GM21447 (cell line): ENCODE measurements around the gene EVA1C.
"Not testable (repeated sequence)": the region's sequence is repeated elsewhere in the genome, so short reads cannot be mapped to it uniquely, and the experiment has no call there.

Experiments used
- ATAC-seq: cut with Tn5 transposase; IDR thresholded peaks from one replicate; pipeline ENCODE4 v1.9.1; 2021; ENCODE audit not compliant: unreplicated experiment

Gene EVA1C

DNA sequence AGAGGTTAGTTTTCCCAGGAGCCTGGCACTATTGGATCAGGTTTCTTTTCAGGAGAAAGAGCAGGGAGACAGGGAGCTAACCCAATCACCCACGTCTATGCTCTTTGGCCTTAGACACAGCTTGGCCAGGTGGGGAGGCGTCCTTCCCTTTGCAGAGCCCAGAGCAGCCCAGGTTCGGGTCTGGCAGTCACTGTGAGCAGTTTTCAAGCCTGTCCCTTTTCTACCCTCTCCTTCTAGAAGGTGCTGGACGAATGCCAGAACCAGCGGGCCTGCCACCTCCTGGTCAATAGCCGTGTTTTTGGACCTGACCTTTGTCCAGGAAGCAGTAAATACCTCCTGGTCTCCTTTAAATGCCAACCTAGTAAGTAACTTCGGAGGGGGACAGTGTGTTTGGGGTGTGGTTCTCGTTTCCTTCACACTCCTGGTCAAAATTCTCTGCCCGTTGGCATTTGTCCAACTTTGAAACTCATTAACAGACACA is 44.9 kb downstream of the EVA1C start:
- no peak for ATAC-seq

DNA sequence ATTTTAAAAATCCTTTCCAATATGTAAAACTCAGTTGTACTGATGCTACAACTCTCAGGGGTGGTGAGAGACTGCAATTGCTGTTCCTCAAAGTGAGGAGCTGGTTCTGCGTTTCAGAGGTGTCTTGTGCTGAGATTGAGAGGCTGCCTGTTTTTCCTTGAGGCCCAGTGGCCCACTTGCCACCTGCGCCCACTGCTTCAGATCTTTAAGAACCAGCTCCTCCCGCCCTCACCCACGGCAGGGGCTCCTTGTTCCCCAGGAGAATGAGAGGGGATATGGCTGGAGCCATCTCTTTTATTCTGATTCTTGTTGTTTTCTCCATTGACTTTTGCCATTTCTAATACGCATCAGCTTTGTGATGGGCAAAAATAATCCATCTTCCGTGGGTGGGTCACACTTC is 45.5 kb downstream of the EVA1C start:
- ATAC-seq: no peak

DNA sequence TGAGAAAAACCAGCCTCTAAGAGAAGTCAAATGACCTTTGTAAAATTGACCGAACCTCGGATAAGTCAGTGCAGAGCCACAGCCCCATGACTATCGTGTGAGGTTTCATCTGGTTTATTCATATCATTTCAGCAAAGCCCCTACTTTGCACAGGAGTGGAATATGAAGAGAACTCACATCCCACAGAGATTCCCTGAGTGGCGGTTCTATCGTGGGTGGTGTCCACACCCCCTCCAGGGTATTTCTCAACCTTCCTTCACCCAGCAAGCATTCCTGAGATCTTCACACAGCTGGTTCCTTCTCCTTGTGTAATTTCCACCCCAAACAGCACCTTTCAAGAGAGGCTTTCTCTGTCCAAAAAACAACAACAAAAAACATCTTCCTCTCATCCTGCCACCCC is 47.5 kb downstream of the EVA1C start:
- ATAC-seq: no peak

DNA sequence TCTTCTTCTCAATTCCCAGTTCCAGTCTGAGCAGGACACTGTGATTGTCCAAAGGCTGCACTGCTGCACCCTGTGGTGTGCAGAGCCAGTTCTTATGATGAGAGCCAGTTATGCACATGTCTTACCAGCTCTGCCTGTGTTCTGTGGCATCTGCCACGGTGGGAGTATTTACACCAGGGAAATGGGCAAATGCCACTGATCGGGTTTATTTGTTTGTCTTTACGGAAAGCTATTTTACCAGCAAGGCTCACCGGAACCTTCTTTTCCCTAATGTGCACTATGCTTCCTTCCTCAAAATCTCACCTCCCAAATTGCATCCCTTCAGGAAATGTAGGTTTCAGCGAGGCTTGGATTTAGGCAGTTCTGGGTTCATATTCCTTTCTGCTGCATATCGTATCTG is 49.0 kb downstream of the EVA1C start:
- no peak for ATAC-seq

DNA sequence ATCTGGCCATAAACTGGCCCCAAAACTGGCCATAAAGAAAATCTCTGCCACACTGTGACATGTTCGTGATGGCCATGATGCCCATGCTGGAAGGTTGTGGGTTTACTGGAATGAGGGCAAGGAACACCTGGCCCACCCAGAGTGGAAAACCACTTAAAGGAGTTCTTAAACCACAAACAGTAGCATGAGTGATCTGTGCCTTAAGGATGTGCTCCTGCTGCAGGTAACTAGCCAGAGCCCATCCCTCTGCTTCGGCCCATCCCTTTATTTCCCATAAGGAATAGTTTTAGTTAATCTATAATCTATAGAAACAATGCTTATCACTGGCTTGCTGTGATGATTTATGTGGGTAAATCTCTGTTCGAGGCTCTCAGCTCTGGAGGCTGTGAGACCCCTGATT is 50.1 kb downstream of the EVA1C start:
- not testable (repeated sequence) for ATAC-seq

DNA sequence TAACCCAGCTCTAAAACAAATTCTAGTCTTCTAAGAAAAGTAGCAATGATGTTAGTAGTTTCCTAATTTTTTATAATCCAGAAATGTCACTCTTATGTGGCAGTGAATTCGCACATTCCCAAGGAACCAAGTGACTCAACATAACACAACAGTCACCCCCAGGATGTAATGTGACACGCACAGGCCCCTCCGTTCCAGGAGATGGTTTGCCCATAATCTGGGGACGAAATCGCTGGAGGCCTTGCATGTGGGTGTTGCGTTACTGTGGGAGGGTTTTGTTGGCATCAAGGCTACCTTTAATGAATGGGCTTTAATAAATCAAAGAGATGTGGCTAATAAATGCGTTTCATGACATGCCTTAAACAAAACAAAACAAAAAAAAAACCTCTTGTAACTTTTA is 50.9 kb downstream of the EVA1C start:
- no peak for ATAC-seq

DNA sequence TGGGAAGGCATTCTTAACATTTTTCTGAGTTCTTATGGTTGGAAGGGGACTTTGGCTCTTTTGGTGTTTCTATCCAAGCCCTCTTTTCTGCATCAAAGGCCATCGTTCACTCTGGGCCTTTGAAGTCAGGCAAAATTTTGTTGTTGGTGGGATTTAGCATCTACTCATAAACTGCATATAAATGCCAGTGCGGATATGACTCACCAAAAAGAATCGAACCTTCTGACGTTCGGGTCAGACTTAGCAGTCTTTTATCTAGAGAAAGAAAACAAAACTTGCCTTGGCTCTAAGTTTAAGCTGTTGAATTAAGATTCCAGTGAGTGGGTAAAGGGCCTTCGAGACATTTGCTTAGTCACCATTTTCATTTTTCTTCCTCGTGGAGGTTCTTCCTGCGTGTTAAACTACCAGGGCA is 51.4 kb downstream of the EVA1C start:
- ATAC-seq: no peak

DNA sequence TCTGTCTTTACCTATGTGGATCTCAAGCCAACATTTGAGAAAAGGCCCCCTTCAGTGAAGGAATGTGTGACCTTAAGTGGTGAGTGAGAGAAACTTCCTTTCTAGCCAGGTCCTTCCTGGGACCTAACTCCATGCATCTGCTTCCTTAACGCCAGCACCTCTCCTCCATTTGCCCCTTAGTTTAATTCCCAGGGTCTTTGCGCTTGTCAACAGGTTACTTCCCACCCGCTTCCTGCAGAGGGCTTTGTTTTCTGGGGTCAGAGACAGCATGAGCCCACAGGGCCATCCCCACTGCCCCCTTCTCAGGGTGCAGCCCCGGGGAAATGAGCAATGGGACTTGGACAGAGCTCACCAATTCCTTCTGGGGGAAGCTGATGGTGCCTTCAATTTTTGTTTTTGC is 54.8 kb downstream of the EVA1C start:
- no peak for ATAC-seq

DNA sequence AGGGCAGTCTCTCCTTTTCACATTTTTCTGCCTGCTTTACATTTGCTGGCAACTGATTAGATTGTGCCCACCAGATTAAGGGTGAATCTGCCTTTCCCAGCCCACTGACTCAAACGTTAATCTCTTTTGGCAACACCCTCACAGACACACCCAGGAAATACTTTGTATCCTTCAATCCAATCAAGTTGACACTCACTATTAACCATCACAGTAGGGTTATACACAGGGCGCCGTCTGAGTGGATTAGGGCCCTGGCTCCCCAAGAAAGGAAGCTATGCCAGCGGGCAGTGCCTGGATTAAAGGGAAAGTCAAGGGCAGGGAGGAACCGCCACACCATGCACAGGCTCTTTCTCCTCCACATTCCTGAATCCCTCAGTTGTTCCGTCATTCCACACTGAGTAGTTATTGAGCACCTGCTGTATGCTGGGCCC is 56.2 kb downstream of the EVA1C start:
- no peak for ATAC-seq

DNA sequence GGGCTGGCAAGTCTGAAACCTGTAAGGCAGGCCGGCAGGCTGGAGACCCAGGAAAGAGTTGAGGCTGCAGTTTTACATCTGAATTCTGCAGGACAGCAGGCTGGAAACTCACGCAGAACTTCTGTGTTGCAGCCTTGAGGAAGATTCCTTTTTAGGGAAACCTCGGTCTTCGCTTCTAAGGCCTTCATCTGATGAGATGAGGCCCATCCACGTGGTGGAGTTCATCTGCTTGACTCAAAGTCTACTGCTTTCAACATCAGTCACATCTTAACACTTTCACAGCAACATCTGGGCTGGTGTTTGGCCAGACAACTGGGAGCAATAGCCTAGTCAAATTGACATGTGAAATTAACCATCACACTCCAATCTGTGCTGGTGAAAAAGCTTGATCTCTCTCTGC is 57.1 kb downstream of the EVA1C start:
- no peak for ATAC-seq

DNA sequence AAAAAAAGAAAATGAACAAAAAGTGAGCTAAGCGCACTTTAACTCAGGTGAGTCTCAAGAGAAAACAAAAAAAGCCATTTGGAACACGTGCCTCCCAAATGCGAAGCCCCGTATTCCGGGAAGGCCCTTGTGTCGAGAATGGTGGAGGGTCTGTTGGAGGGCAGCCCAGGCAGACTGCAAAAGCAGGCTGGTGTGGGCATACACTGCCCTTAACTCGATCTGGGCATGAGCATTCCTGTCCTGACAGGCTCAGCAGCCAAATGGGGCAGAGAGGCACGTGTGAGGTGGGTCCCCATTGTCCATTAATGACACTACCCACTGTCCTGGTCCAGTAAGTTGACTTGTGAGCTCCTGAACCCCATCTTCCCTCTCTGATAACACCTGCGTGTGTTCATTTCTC is 57.7 kb downstream of the EVA1C start:
- no peak for ATAC-seq

DNA sequence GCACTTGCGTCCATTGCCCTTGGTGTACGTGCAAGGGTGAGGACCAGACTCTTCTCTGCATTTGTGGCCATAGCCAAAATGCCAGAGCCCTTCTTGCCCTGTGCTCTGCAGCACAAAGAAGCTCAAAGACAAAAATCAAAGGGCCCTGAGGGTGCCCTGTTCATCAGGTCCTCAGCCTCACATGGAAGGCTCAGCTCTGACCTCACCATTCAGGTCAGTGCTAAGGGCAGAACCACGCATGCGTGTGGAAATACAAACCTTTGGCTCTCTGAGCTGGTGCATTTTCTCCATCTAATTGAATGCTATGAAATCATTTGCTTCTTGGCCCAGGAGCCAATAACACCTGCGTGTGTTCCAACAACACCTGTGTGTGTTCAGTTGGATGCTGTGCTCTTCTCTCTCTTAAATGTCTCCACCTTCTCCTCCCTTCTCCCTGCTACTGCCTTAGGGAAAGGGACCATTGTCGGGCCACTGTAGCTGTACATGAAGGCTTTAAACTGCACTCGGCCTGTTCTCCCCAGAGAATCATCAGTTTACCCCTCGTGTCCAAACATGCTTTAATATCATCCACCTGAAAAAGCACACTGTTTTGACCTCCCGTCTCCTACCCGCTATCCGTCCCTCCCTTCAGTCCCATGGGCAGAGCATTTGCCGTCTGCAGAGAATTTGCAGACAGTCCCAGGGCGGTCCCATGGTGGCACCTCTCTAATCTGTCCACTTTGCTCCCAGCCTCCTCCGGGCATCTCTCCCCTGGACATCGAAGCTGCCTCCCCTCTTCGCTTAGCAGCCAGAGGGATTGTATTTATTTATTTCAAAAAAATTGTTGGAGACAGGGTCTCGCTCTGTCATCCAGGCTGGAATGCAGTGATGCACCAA is 60.6 kb downstream of the EVA1C start:
- ATAC-seq: no peak

DNA sequence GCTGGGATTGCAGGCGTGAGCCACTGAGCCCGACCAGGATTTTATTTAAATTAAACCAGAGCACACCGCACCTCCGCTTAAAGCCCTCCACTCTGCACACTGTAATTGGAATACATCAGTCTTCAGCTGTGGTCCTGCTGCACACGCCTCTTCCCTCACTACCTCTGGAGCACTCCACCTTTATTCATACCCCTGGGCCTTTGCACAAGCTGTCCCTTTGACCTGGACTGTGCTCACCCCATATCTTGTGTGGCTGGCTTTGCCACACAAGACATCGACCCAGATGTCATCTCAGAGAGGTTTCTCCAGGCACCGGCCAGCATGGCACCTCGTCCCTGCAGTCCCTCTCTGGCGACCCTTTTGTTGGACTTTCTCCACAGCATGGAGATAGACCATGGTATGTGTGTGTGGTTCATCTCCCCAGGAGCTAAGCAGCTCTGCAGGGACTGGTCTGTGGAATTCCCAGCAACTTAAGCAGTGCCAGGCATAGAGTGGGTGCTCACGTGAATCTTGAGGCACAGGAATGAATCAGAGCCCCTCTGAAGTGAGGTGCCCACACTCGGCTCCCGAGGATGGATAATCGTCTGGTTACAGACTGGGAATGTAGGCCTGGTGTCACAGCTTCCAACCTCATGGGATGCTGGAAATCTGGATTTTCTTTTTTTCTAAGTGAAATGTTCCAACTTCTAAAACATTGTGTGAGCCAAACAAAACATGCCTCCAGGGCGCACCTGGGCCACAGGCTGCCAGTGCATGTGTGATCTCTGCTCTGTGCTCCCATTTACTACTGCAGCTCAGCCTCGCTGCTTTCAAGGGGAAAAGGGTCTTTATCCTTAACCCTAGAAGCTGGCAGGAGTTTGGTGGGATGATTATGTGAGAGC is 61.9 kb downstream of the EVA1C start:
- ATAC-seq: no peak

DNA sequence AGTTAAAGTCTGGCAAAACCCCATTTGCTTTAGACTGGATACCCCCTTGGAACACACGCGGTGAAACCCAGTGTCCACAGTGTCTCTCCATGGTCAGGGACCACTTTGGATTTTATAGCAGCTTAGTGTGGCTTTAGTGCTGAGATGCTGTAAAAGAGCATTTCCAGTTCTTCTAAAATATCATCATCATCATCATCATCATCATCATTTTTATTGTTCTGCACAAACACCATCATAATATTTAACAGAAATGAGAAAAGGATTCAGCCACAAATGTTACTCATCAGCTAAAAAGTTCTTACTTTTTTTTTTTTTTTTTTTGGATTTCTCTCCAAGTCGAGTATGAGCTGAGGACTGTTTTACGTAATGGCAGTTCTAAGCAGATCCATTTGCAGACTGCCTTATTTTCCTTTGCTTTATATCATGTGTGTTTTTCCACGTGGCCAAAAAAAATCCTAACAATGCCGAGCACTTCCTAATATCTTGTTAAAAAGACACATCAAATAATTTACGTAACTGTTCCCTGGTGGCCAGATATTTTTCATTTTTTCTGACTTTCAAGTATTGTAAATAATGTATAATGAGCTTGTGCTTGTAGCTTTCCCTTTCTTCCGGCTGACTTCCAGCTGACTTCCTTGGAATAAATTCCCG is 62.8 kb downstream of the EVA1C start:
- ATAC-seq: no peak

DNA sequence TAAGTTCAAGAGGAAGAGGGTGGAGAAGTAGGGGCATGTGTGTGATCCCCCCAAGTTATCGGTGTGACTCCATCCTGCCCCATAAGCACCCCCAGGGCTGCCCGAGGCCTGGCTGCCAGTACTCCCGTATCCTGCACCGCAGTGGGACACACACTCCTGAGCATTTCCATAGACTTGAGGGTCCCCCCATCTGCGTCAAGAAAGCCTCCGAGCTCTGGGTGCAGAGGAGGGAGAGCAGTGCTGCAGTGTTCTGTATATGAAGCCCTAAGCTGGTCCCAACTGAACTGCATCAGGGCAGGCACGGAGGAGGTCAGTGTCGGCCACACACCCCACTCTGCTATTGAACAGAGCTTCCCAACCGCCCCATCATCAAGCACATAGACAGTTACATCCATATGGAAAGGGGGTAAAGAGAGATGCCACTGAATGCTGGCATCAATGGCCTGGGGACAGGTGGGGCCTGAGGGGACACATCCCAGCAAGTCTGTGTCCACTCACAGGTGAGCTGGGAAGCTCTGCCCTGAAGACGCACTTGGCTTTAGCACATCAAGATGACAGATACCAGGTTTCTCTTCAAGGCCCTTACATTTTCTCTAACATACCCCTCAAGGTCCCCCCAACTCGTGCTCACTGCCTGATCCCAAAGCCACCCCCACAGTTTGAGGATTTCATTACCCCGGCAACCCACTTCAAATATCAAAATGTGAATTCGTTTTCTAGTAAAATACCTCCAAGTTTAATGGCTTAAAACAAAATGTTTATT is 64.3 kb downstream of the EVA1C start:
- ATAC-seq: no peak

DNA sequence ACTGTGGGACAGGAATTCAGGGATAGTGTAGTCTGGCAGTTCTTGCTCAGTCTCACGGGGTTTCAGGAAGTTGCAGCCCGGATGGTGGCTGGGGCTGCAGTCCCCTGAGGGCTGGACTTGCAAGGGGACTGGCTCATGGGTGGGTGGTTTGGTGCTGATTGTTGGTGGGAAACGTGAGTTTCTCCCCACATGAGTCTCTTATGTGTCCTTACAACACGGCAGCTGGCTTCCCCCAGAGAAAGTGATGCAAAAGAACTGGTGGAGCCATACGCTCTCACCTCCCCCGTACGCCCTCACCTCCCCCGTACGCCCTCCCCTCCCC is 64.9 kb downstream of the EVA1C start:
- no peak for ATAC-seq

DNA sequence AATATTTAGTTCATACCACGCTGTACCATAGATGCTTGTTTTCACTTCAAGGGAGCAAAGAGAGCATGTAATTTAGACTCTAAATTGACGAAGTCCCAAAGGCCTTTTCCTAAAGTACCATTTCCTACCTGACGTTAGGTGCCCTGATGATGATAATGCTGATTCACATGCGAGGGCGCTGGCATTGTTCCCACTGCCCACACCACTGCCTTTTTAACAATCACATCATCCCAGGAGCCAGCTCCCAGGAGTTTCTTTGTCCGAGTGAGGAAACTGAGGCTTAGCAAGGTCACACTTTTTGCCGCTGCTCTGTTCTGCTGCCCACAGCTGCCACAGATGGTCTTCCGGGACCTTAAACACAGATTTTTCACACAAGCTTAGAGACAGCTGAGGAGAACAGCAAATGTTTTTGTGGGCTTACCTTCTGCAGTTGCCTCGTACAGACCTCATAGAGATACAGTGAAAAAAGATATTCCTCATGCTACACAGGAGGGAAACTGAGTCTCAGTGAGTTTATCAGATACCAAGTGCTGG is 69.4 kb downstream of the EVA1C start:
- ATAC-seq: no peak

DNA sequence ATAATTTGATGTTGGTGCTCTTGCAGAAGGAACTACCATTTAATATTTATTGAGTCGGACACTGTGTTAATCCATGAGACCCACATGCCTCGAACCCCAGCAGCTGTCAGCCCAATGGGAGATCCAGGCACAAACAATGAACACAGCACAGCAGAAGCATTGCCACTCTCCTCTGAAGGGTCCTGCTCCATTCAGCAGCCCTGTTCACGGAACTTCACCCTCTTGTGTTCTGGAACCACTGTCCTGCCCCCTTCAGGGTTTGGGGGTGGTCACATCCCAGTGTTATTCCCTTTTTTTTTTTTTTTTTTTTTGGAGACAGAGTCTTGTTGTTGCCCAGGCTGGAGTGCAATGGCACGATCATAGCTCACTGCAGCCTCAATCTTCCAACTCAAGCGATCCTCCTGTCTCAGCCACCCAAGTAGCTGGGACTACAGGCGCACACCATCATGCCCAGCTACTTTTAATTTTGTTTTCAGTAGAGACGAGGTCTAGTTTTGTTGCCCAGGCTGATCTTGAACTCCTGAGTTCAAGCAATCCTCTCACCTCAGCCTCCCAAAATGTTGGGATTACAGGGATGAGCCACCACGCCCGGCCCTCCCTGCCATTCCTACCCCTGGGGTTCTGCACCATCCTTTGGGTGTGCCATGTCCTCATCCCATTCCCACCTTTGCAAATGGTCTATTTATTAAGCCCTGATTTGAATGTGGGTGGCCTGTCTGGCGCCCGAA is 70.2 kb downstream of the EVA1C start:
- no peak for ATAC-seq

DNA sequence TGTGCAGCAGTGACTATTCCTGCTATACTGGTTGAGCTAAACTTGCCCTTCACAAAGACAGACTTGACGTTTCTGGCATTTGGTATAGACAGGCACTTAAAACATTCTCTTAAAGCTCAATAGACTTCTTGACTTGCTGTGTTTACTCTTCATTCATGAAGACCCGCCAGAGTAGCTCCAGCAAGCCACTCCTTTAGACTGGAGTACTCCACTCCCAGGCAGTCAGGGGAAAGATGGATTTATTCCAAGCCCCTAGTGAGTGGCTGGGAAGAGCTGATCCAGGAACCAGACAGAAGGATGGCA is 70.7 kb downstream of the EVA1C start:
- ATAC-seq: no peak

DNA sequence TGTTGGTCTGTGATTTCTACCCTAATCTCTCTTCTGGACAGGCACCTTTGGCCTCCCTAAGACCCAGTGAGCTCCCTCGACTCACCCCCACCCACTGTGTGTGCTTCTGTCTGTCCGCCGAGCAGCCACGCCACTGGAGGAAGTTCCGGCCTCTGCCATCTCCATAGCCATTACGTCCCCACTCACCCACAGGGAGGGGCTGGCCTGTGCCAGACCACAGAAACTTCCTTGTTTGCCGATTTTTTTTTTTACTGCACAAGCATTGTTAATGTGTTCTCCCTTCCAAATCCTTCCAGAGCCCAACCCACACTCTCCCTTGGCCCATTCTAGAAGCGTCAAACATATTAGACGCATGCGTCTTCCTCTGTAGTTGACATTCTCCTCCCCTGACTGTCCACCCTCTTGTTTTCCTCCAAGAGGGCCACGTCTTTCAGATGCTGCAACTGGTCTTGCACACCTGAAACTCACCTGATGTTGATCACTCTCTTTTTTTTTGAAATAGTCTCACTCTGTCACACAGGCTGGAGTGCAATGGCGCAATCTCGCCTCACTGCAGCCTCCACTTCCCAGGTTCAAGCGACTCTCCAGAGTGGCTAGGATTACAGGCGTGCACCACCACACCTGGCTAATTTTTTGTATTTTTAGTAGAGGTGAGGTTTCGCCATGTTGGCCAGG is 72.3 kb downstream of the EVA1C start:
- no peak for ATAC-seq
